ENCODE measurements around the gene LRRD1. TPM values are rescaled to one million over a fixed set of nuclear protein-coding genes. Genes with fewer than 3 reads are reported as not detected.

Gene LRRD1
- total and polyA plus RNA-seq, 10 of the 15 experiments (the other 5 are each of a cell fraction or from before 2014, with no cell fraction given) = 0.04 to 0.06 TPM; not detected in 8

DNA sequence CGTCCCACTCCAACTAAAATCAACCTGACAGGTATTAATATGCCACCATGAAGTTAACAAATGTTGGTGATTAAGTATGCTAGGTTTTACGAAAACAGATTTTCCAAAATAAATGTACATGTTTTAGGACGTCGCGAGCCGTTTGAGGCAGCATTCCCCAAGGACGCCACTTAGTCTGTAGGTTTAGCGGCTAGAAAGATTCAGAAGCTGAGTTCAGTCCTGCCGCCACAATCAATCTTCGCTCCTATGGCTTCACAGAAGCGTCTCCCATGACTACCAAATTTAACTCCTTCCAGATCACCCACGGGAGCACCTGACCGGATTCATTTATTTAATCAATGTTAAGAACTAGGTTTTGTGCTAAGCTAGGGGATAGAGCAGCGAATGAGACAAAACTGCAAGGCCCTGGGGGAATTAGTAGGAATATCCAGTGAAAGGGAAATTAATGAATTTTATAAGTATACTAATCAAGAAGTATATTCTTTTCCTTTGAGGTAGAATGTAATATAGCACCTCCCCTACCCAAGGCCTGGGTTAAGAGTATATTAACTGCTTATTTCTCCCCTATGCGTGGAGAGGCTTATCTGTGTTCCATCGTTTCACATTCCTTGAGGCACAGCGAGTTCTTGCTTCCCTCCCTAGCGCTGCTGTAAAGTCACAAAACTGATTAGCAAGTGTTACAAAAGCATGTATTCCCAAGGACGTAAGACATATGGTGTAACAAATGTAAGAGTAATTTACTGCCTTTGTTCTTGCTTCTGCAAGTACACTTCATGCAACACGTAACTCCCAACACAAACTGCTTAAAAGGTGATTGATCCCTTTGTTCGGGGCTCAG is 43.7 kb downstream of the LRRD1 start:
- peak overlapping the region; percentile 94 for H3K9ac ChIP-seq (ENCODE audit: control insufficient read depth, insufficient read depth, low read length)
- no peaks in the 10 kb centered on the region for H4K20me1 ChIP-seq (ENCODE audit: control insufficient read depth, insufficient read depth)
- ChIA-PET POLR2A (interaction anchor here (0.5 to 2.0 kb wide), 7 partner anchors 10 to 393 kb away, joined by 3 to 8 read pairs (median 5); partner anchors contain the start of genes AKAP9, ANKIB1, KRIT1 and PEX1), CTCF (interaction anchor here (0.6 to 1.6 kb wide), 5 partner anchors 9 to 1790 kb away, joined by 3 read pairs; no protein-coding TSS in a partner anchor), SMC1A (ENCODE audit: uncharacterized antibody, unreplicated experiment) (interaction anchor here (1.5 to 2.0 kb wide), 3 partner anchors 11 to 313 kb away, joined by 3 to 11 read pairs (median 8); partner anchors contain the start of gene GATAD1), RAD21 (ENCODE audit: unreplicated experiment) (interaction anchor here (1.4 kb wide), 1 partner anchor 111 kb away, joined by 5 read pairs; the partner anchor contains the start of genes ANKIB1 and KRIT1)
- H3K9me3 ChIP-seq (replicated peaks; ENCODE audit: control insufficient read depth, insufficient read depth, low read length) = no peaks in the 10 kb centered on the region; the same call in 1 of the 3 replicates
- no peaks in the 10 kb centered on the region for H3K27me3 ChIP-seq (replicated peaks in 1 of 2; ENCODE audit: control insufficient read depth in 2 of 2, insufficient read depth in 2 of 2, low read length in 1 of 2)
- ATAC-seq (no peak), DNase-seq (ENCODE audit: low read depth, low spot score) (no peak), FAIRE-seq (peak; percentile 41)
- H3K27ac ChIP-seq (ENCODE audit: control insufficient read depth, insufficient read depth) = peak overlapping the region; percentile 99
- peaks cover 3% of the 10 kb centered on the region; the same call in 1 of the 2 replicates for H3K4me1 ChIP-seq (ENCODE audit: control insufficient read depth, insufficient read depth, low read length)
- H3K4me2 ChIP-seq (ENCODE audit: control insufficient read depth, insufficient read depth) = peak overlapping the region; percentile 93
- H3K79me2 ChIP-seq (ENCODE audit: control insufficient read depth, insufficient read depth, low read length) = peaks cover 43% of the 10 kb centered on the region
- in situ Hi-C loops (cut with MboI) = no loop called here
- peak overlapping the region; percentile 79 for H3K4me3 ChIP-seq
- intact Hi-C loops (cut with micrococcal nuclease; ENCODE audit: unreplicated experiment) = loop anchor here (2.0 kb wide), 1 partner anchor 314 kb away; no protein-coding TSS in a partner anchor
- WGBS (ENCODE audit: insufficient coverage, insufficient replicate concordance, low lambda C conversion rate, missing lambda C conversion rate) = 39% methylated on average over 21 of the region's 21 CpGs
- peak overlapping the region; percentile 99 for H2AFZ ChIP-seq (ENCODE audit: control insufficient read depth, low read depth, low read length)
- TSS peak; percentile 96 for BruUV-seq (replicated peaks)
- TF ChIP-seq EP300 (IDR thresholded peaks at IDR 0.05; ENCODE audit: borderline replicate concordance in 1 of 2, control insufficient read depth in 1 of 2, low read depth in 2 of 2, low read length in 2 of 2) (0 out of 4 replicates have a peak, but pooled peaks of 1 of the 2 experiments have one; percentile 19), CREM (IDR thresholded peaks at IDR 0.05; ENCODE audit: low read depth) (no peak)
- TF ChIP-seq, protein P1, sequence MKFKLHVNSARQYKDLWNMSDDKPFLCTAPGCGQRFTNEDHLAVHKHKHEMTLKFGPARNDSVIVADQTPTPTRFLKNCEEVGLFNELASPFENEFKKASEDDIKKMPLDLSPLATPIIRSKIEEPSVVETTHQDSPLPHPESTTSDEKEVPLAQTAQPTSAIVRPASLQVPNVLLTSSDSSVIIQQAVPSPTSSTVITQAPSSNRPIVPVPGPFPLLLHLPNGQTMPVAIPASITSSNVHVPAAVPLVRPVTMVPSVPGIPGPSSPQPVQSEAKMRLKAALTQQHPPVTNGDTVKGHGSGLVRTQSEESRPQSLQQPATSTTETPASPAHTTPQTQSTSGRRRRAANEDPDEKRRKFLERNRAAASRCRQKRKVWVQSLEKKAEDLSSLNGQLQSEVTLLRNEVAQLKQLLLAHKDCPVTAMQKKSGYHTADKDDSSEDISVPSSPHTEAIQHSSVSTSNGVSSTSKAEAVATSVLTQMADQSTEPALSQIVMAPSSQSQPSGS (IDR thresholded peaks at IDR 0.05; ENCODE audit: low read length) = no peak
- TF ChIP-seq, protein P2, sequence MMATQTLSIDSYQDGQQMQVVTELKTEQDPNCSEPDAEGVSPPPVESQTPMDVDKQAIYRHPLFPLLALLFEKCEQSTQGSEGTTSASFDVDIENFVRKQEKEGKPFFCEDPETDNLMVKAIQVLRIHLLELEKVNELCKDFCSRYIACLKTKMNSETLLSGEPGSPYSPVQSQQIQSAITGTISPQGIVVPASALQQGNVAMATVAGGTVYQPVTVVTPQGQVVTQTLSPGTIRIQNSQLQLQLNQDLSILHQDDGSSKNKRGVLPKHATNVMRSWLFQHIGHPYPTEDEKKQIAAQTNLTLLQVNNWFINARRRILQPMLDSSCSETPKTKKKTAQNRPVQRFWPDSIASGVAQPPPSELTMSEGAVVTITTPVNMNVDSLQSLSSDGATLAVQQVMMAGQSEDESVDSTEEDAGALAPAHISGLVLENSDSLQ (IDR thresholded peaks at IDR 0.05) = peak; percentile 69
- H3K36me3 ChIP-seq (ENCODE audit: control insufficient read depth in 2 of 2, insufficient read depth in 2 of 2, low read length in 1 of 2) = no peaks in the 10 kb centered on the region

Measured in GM12878 (cell line).